Measurements from ENCODE around the gene PIK3R2.

DNA sequence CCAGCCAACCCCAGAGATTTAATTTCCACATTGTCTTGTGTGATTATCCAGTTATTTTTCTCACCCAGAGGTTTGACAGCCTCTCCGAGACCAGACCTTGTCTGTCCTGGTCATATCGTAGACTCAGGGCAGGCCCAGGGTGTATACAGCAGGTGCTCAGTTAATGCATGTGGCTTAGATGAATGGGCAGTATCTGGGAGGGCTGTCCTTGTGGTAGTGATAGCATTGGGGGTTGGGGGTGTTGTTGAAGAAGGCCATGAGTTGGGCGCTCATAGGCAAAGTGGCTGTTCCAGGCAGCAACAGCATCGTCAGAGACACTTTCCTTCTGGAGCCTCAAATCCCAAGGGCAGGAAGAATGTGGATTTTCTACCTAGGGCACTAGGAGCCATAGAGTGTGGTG is 38.5 kb upstream of the PIK3R2 start:
- TF ChIP-seq EZH2 (IDR thresholded peaks at IDR 0.05; ENCODE audit: insufficient read depth, poor library complexity, severe bottlenecking) (no peak), EZH2phosphoT487 (IDR thresholded peaks at IDR 0.05; ENCODE audit: insufficient read depth, low read depth) (no peak)
